Eye (tissue), 1 donor: ENCODE data around the gene DEPP1.
A peak's percentile ranks its signal among the peaks of the same experiment; 100 is the strongest.
"Not testable (repeated sequence)": the region's sequence is repeated elsewhere in the genome, so short reads cannot be mapped to it uniquely, and the experiment has no call there.

Experiments
- DNase-seq: peaks from one replicate; pipeline ENCODE4 v3.0.0-alpha.2; 2015

Gene DEPP1

GRCh38 chr10:44978570-44979280, at the start of gene DEPP1:
Gene DEPP1, minus strand, starts transcription at chr10:44978809. Its CDS starts 779 bp downstream, at chr10:44978030.
- peak; percentile 93 for DNase-seq

GRCh38 chr10:45023426-45023825, 44.8 kb upstream of the DEPP1 start:
- DNase-seq: no peak

- DNase-seq: no peak
These were observed 37.0 kb upstream of the DEPP1 start for GRCh38 chr10:45015590-45015989.

- DNase-seq: not testable (repeated sequence)
These were observed 35.9 kb upstream of the DEPP1 start for GRCh38 chr10:45014557-45014956.

- DNase-seq: peak; percentile 94
These were observed 30.0 kb upstream of the DEPP1 start for GRCh38 chr10:45008524-45009161.

GRCh38 chr10:45006276-45007030, 27.8 kb upstream of the DEPP1 start:
- DNase-seq: no peak

GRCh38 chr10:45005284-45005683, 26.7 kb upstream of the DEPP1 start:
- no peak for DNase-seq

GRCh38 chr10:45004661-45005060, 26.1 kb upstream of the DEPP1 start:
- DNase-seq: no peak

- no peak for DNase-seq
These were observed 24.9 kb upstream of the DEPP1 start for GRCh38 chr10:45003432-45004000.

GRCh38 chr10:45001381-45002148, 23.0 kb upstream of the DEPP1 start:
- DNase-seq: peak; percentile 88

GRCh38 chr10:45000752-45001380, 22.3 kb upstream of the DEPP1 start, which contains the start of gene ZNF22:
Gene ZNF22, plus strand, starts transcription at chr10:45000923. Its CDS starts 2,446 bp downstream, at chr10:45003369.
- no peak for DNase-seq

- DNase-seq: peak; percentile 94
These were observed 21.6 kb upstream of the DEPP1 start for GRCh38 chr10:45000138-45000751.

GRCh38 chr10:44998146-44998631, 19.6 kb upstream of the DEPP1 start:
- DNase-seq: no peak

- no peak for DNase-seq
These were observed 18.6 kb upstream of the DEPP1 start for GRCh38 chr10:44997105-44997748.

GRCh38 chr10:44995914-44996669, 17.5 kb upstream of the DEPP1 start:
- no peak for DNase-seq

- no peak for DNase-seq
These were observed 16.9 kb upstream of the DEPP1 start for GRCh38 chr10:44995581-44995913.

- DNase-seq: no peak
These were observed 16.3 kb upstream of the DEPP1 start for GRCh38 chr10:44994752-44995530.

GRCh38 chr10:44993922-44994751, 15.5 kb upstream of the DEPP1 start:
- DNase-seq: no peak
